Uterus (tissue), 4 donors: ENCODE data around the gene DUSP9. TPM values are rescaled to one million over a fixed set of nuclear protein-coding genes. Genes with fewer than 3 reads are reported as not detected.

Source experiments
- DNase-seq, 2 donors: peaks; one replicate each; pipeline ENCODE4 v3.0.0-alpha.2; 2019 to 2020
- H3K27ac ChIP-seq, 2 donors: fragments of 200-600 bp; sonication (generic); 1 replicate in 1 of 2; 2 replicates in 1 of 2; pipeline ENCODE4 v1.5.1; 2016 to 2018
- H3K27me3 ChIP-seq, 2 donors: fragments of 200-600 bp; sonication (generic); one replicate each; pipeline ENCODE4 v1.5.1; 2018 to 2019; ENCODE audit warnings: control low read depth in 1 of 2
- H3K36me3 ChIP-seq, 2 donors: fragments of 200-600 bp; sonication (generic); one replicate each; pipeline ENCODE4 v1.5.1; 2019; ENCODE audit warnings: control low read depth in 1 of 2
- H3K4me1 ChIP-seq, 2 donors: fragments of 200-600 bp; sonication (generic); one replicate each; pipeline ENCODE4 v1.5.1; 2018 to 2019; ENCODE audit warnings: control low read depth in 1 of 2
- H3K4me3 ChIP-seq, 2 donors: fragments of 200-600 bp; sonication (generic); 1 replicate in 1 of 2; 2 replicates in 1 of 2; pipeline ENCODE4 v1.5.1; 2018 to 2019; ENCODE audit warnings: mild to moderate bottlenecking in 1 of 2
- H3K9me3 ChIP-seq, 2 donors: fragments of 200-600 bp; sonication (generic); one replicate each; pipeline ENCODE4 v1.5.1; 2019; ENCODE audit warnings: control low read depth in 1 of 2
- POLR2A ChIP-seq, 2 donors: fragments of 450-650 bp; IDR thresholded peaks; one replicate each; pipeline ENCODE4 v1.6.1; 2016; ENCODE audit warnings: antibody characterized with exemption in 2 of 2, mild to moderate bottlenecking in 1 of 2, moderate library complexity in 1 of 2
- intact Hi-C: fragments of 100-400 bp; cut with DNase I; formaldehyde crosslinking; loops from one replicate; pipeline ENCODE4 v1.15.1; 2023; ENCODE audit warnings: low total_unique reads
- total RNA-seq, 4 donors: library from RNA; depleted of rRNA in 3 of 4; stranded (reverse); fragments of >200 nt in 3 of 4; gene quantifications; one replicate each; pipeline versions ENCODE4 v1.1.0 to v1.2.4, GENCODE V29; 2014 to 2023
- TF ChIP-seq, protein P1 (sequence below), 4 experiments: fragments of 200-600 bp in 2 of 4; fragments of 450-650 bp in 2 of 4; sonication (generic) in 2 of 4; IDR thresholded peaks; one replicate each; pipeline ENCODE4 v1.5.1; 2016 to 2019; ENCODE audit warnings: antibody characterized with exemption in 4 of 4, mild to moderate bottlenecking in 2 of 4, moderate library complexity in 1 of 4
- donor health status: DM: yes; HTN: yes; CAD: no.

DUSP9 gene
- total RNA-seq, 4 donors from 2014 or later: 0.21 TPM; not detected in 3

DNA sequence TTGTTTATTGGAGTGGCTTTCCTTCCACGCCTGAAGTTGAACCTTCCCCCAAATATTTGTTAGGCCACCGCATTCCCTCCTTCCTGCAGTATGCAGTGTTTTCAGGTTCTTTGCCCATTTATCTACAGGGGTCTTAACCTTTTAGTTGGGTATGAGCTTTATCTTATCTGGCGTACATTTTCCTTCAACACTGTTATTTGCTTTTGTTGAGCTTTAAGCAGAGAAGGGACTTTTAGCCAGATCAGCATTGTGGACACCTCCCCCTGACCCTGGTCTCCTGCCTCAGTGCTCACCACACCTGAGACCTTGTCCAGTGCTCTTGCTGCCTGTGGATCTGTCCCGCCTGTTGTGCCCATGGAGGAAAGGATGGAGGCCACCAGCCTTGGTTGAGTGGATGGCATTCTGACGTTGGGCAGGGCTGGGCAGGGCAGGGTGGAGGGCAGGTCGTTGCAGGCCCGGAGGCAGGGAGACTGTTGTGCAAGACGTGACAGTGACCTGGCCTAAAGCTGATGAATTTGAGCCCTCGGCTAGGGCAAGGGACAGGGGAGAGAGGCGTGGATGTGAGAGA lies 998 bp upstream of the DUSP9 start:
- Histone ChIP-seq H3K4me3 (no peak overlapping the region), H3K36me3 (no peaks in the 10 kb centered on the region), H3K27ac (no peak overlapping the region), H3K4me1 (peaks cover 0 to 4% of the 10 kb centered on the region in 2 donors), H3K27me3 (peaks cover 0 to 20% of the 10 kb centered on the region in 2 donors), H3K9me3 (no peaks in the 10 kb centered on the region)
- no peak for TF ChIP-seq POLR2A (IDR thresholded peaks at IDR 0.05)
- TF ChIP-seq, protein P1, sequence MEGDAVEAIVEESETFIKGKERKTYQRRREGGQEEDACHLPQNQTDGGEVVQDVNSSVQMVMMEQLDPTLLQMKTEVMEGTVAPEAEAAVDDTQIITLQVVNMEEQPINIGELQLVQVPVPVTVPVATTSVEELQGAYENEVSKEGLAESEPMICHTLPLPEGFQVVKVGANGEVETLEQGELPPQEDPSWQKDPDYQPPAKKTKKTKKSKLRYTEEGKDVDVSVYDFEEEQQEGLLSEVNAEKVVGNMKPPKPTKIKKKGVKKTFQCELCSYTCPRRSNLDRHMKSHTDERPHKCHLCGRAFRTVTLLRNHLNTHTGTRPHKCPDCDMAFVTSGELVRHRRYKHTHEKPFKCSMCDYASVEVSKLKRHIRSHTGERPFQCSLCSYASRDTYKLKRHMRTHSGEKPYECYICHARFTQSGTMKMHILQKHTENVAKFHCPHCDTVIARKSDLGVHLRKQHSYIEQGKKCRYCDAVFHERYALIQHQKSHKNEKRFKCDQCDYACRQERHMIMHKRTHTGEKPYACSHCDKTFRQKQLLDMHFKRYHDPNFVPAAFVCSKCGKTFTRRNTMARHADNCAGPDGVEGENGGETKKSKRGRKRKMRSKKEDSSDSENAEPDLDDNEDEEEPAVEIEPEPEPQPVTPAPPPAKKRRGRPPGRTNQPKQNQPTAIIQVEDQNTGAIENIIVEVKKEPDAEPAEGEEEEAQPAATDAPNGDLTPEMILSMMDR (IDR thresholded peaks at IDR 0.05): no peak
- peak in 1 of 2 donors; percentile 2 for DNase-seq
- intact Hi-C loops: no loop called here

- H3K4me3 ChIP-seq: no peak overlapping the region
- peaks cover 0 to 4% of the 10 kb centered on the region in 2 donors for H3K4me1 ChIP-seq
- intact Hi-C loops: no loop called here
- DNase-seq: peak; percentile 6 to 11
- no peak overlapping the region for H3K27ac ChIP-seq
- H3K36me3 ChIP-seq: no peaks in the 10 kb centered on the region
- TF ChIP-seq, protein P1 (IDR thresholded peaks at IDR 0.05): no peak
- no peak for TF ChIP-seq POLR2A (IDR thresholded peaks at IDR 0.05)
- peaks cover 0 to 19% of the 10 kb centered on the region in 2 donors for H3K27me3 ChIP-seq
- no peaks in the 10 kb centered on the region for H3K9me3 ChIP-seq
These were observed 706 bp downstream of the DUSP9 start for GRCh38 chrX:153647461-153648357.

DNA sequence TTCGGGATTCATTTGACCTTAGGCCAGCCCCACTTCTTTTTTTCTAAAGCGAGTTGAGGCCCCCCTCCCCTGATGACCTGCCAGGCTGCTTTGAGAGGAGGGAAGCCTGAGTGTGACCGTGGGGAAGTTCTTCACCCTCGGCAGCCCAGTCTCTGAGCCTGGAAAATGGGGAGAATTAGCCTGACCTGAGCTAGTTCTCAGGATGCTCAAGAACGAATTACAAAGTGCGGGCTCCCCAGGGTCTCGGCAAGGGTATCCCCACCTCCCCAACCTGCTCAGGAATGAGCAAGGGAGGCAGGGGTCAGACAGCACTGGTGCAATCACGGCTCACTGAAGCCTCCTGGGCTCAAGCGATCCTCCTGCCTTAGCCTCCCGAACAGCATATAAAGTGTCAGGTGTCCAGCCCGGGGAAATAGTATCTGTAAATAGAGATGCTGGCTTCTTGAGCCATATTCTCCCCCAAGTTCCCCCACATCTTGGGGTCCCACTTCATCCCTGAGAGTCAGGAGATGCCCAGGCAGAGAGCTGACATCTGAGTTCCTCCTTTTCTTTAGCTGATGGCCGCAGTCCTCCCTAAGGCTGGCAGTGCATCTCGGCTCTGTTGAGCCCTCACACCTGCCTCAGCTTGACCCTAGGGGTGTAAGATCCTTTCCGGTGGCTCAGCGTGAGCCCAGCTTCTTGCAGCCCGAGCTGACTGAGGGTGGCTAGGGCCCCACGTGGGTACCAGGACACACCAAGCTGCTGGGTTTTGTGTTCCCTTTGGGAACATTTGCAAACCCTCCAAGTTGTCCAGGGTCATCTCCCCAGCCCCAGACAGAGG lies 1.6 kb downstream of the DUSP9 start:
- H3K4me3 ChIP-seq: no peak overlapping the region
- peaks cover 0 to 4% of the 10 kb centered on the region in 2 donors for H3K4me1 ChIP-seq
- peak in 1 of 2 donors; percentile 6 for DNase-seq
- intact Hi-C loops: no loop called here
- TF ChIP-seq POLR2A (IDR thresholded peaks at IDR 0.05): no peak
- TF ChIP-seq, protein P1 (IDR thresholded peaks at IDR 0.05): no peak
- H3K9me3 ChIP-seq: no peaks in the 10 kb centered on the region
- peaks cover 0 to 13% of the 10 kb centered on the region in 2 donors for H3K27me3 ChIP-seq
- no peaks in the 10 kb centered on the region for H3K36me3 ChIP-seq
- no peak overlapping the region for H3K27ac ChIP-seq

DNA sequence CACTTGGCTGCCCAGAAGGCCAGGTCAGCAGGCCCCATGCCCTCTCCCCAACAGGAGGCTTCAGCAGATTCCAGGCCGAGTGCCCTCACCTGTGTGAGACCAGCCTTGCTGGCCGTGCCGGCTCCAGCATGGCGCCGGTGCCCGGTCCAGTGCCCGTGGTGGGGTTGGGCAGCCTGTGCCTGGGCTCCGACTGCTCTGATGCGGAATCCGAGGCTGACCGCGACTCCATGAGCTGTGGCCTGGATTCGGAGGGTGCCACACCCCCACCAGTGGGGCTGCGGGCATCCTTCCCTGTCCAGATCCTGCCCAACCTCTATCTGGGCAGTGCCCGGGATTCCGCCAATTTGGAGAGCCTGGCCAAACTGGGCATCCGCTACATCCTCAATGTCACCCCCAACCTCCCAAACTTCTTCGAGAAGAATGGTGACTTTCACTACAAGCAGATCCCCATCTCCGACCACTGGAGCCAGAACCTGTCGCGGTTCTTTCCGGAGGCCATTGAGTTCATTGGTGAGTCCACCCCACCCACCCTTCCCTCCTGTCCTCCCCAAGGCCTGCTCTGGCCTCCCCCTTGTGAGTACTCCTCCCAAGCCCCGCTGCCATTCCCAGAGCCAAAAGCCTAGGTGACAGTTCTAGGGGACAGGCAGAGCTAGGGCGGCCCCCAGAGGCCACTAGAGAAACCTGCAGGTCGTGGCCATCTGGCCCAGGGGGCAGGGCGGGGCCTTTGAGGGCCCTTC lies 2.3 kb downstream of the DUSP9 start:
- Histone ChIP-seq H3K36me3 (no peaks in the 10 kb centered on the region), H3K9me3 (no peaks in the 10 kb centered on the region), H3K27me3 (peaks cover 0 to 13% of the 10 kb centered on the region in 2 donors), H3K4me3 (no peak overlapping the region), H3K27ac (no peak overlapping the region), H3K4me1 (peaks cover 0 to 4% of the 10 kb centered on the region in 2 donors)
- intact Hi-C loops: no loop called here
- DNase-seq: peak; percentile 9 to 10
- TF ChIP-seq, protein P1 (IDR thresholded peaks at IDR 0.05): no peak
- no peak for TF ChIP-seq POLR2A (IDR thresholded peaks at IDR 0.05)
